DMS79 treated with DMSO at 0.1 percent for 48 hours (cell line): ENCODE data around the gene FLT1.

Source experiments
- DNase-seq: peaks from one replicate; lab custom pipeline; 2025; lab: John Stamatoyannopoulos, UW

Gene FLT1

DNA sequence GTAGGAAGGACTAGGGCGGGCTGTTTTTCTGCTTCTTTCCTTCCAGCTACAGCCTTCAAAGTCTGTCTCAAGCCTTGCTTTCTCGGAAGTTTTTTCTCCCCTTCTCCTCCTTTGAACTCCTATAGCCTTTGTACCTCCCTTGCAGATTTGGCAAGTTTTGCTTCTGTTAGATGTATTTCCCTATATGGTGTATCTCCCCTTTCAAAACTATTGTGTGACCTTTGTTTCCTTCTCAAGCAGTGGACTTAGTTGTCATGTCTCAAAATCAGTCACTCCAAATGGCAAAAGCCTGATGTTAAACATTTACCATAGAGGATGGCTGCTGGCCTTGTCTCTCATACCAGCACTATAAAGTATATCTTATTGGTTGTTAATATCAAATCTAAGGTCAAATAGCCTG lies 152.7 kb downstream of the FLT1 start:
- no peak for DNase-seq

GRCh38 chr13:28340272-28340793 lies 154.6 kb downstream of the FLT1 start:
- no peak for DNase-seq

DNA sequence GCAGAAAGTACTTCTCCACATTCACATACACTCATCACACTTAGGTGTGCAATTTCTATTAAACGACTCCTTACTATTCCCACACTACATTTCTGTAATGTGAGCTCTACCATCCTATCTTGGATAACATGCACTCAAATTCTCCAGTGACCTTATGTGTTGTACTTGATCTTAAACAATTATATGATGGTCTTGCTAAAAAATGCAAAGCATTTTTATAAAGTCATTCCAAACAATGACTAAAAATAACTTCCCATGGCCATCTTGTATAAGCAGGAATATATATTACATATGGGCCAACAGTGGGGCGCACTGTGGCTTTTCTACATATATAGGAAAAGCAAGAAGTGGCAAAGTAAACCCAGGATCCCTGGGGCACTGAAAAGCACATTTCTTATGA lies 155.5 kb downstream of the FLT1 start:
- no peak for DNase-seq

- DNase-seq: no peak
Observed at GRCh38 chr13:28338742-28339141, 156.2 kb downstream of the FLT1 start.

GRCh38 chr13:28338006-28338574 lies 156.8 kb downstream of the FLT1 start:
- DNase-seq: no peak

DNA sequence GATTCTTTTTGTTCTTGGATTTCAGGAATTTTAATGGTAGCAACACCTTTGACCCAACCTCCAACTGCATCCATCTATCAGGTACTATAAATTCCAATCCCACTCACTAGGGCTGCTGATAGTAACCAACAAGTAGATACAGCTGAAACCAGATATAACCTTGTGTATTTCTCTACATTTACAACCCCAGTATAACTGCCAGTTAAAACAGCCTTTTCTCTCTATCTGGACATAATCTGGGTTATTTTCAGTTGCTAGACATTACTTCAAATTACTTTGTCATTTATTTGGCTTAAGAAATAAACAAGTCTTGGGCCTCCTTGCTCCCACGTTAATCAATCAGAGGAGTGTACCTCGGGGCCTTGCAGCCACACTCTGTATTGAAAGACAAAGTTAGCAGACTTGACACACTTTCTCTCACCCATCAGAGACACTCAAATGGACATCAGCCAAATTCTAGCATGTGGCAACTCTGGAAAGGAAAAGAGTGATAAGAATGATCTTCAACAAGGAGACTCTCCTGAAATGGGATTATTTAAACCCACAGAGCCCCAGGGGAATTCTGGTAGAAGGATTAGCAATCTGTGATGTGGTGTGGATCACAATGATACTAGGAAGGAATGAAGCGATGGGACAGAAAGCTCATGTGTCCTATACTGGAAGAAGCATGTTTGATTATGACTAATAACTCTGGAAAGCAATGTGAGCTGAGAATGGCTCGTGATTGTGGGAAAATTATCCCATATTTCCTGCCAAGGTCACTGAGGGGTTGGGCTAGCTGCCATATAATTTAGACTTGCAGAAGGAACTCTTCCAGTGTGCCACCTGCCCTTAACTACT lies 157.5 kb downstream of the FLT1 start:
- no peak for DNase-seq

DNA sequence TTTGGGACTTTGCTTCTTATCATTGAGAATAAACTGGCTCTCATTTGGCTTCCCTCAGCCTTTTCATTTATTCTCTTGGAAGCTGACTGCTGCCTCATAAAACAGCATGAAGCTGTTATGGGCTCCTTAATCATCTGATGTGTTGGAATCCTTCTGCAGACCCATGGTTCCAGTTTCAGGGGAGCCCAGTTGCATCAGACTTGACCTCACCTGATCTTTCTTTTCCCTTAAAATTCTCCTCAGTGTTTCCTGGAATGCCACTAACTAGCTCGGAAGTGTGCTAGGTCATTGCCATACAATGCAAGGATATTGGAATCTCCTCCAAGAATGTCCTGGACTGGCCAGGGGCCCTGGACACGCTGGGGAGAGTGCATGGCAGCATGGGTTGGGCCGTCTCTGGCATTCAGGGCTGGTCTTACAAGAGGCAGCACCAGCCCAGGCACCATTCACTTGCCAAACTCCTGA lies 158.7 kb downstream of the FLT1 start:
- DNase-seq: no peak

DNA sequence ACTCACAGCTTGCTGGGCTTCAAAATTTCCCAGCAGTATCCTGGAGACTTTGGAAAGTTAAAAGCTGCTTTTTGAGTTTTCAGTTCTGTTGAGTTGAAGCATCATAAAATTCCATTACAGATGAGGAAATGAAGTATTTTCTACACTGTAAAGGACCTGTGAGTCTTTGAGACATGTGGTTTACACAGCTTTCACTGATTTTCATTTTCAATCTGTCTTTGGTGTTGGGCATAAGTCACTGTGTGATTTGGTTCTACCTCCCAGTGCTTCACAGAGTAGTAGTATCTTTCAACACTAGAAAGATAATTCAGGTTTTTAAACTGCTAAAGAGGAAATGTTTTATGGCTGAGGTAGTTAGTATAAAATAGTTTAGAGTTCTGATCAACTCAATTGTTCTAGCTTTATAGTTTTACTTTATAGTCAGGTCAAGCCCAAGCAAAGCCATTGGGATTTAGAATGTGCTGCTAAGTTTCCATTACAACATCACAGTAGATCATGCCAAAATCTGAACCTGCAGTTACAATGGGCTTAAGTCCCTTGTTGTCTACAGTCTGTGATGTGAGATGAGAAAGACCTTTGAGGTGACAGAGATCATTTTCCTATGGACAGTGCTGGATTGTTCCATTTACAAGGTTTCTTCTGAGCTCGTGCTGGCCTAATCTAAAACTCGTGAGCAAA lies 161.6 kb downstream of the FLT1 start:
- no peak for DNase-seq

DNA sequence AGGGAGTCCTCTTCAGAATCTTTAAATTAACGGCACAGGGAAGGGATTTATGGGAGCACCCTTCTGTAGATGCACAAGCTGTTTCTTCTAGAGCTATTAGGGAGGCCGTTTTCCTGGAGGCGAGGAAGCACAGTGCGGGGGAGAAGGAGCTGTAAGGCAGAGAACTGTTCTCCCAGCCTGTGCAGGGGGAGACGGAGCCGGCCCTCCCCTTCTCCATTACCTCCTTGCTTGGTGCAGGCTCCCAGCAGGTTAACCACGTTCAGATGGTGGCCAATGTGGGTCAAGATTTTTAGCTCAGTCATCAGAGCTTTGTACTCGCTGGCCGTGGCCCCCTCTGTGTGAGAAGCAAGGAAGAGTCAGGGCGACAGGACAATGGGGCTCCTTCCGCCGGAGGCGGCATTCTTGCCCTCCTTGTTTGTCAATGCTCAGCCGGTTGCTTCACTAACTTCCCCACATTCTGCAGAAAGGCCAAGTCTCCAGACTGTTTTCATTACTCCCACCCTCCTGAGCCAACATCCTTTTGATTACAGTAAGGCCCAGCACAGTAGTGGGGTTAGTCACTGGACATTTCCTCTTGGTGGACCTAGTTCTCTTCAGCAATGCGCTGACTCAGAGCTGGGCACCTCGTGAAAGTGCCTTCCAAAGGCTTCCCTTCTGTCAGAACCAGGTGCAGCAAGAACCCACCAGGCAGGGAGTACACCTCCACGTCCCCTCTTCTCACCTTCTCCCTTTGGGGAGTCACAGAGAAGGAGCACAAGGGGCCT lies 165.4 kb downstream of the FLT1 start:
- DNase-seq: no peak

DNA sequence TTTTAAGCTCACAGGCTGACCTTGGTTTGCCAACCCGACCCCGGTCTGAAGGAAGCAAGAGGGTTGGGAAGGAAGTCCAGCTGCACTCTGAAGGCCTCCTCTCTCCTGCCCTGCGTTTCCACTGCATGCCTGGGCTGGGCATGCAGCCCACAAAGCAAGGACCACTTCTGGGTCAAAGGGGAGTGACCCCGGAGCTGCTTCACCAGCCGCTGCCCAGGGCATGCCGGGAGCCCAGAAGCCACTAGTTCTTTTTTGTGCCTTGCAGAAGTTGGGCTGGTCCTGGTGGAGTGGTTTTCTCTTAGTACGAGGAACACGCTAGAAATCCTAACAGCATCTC lies 166.7 kb downstream of the FLT1 start:
- DNase-seq: no peak

GRCh38 chr13:28327373-28328270 lies 167.3 kb downstream of the FLT1 start:
- no peak for DNase-seq

DNA sequence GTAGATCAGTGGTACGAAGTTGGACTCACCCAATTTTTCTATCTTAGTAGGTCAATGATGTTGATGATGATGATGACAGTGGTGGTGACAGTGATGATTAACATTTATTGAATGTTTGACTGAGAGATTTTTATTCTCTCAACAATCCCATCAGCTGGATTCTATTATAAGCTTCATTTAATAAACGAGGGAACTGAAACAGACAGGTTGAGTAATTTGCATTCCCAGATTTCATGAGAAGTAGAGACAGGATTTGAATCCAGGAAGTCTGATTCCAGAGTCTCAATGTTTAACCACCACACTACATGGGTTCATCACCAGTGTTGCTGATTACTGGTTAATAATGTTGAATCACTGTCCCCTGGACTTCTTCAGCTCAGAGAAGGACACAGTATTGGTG lies 168.9 kb downstream of the FLT1 start:
- no peak for DNase-seq

- no peak for DNase-seq
Observed at GRCh38 chr13:28325022-28325421, 169.9 kb downstream of the FLT1 start.

DNA sequence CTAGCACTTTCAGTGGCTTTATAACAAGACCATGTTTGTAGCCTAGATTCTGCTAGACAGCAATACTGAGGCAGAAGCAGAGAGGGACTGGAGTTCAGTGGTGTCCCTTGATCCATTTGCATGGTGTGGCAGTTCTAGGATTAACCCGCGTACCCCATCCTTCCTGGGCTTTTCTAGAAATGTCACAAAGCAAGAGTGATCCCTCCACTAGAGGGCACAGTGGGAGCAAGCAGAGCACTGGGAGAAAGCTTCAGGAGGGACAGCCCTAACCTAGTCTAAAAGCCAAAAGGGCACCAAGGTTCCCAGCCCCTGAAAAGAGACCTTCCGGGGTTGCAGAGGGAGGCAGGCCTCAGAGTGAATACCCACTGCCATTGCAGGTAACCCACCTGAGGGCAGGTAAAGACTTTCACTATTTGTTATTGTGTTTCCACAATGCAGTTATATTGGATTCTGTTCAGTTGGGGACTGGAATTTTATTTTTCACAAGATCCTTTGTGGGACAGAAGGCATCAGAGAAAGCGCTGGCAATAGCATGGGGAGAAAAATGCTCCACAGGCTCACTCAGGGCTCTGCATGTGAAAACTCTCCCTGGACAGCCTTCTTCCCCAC lies 170.6 kb downstream of the FLT1 start:
- peak; percentile 10 for DNase-seq

DNA sequence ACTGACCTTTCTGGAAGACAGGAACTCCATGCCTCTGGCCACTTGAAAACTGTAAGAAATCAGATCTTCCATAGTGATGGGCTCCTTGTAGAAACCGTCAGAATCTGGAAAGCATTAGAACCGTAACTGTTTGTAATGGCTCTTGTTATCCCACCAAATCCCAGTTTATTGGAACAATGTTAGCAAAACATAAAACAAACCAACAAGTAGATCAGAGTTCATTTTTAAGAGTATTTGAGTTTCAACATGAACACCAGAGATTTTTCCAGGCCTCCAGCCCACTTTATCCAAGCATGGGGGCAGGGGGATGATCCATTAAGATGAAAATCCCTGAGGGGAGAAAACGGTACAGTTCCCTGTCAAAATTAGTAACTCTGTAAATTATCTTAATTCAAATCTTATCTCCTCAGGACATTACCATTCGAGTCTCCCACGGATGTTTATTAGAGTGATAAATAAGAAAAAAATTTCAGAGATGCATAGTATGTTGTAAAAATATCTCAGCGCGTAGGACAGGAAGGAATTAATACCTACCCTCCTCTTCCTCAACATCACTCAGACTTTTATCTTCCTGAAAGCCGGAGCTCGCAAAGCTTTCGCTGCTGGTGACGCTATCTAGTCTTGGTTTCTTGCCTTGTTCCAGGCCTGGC lies 172.5 kb downstream of the FLT1 start:
- no peak for DNase-seq

GRCh38 chr13:28321756-28322155 lies 173.2 kb downstream of the FLT1 start:
- no peak for DNase-seq

- DNase-seq: no peak
Observed at GRCh38 chr13:28320884-28321574, 173.9 kb downstream of the FLT1 start.

GRCh38 chr13:28320209-28320608 lies 174.7 kb downstream of the FLT1 start:
- no peak for DNase-seq

GRCh38 chr13:28319528-28319927 lies 175.4 kb downstream of the FLT1 start:
- DNase-seq: no peak

DNA sequence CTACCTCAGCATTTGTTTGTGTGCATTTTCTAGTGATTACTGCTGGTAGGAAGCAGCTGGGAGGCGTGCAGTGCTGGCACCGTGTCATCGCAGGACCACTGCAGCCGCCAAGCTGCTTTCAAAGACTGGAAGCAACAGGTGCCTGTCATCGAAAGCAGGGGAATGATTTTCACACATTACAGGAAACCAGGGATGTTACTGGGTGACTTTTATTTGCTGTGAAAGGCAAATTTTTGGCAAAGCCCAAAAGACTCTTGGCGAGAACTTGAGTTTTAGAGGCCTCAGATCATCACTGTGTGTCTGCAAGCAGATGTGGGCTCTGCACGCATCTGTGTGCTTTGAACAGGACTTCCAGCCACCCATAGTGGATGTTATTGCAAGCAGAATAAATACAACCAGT lies 176.4 kb downstream of the FLT1 start:
- DNase-seq: no peak
